PC-9 (cell line): ENCODE measurements around the gene ZMIZ1. TPM values are rescaled to one million over a fixed set of nuclear protein-coding genes. Genes with fewer than 3 reads are reported as not detected.

Experiments
- BruUV-seq: library from RNA; stranded (reverse); fragments of 400-500 nt; replicated peaks from 2 replicates; lab custom pipeline; 2021; lab: Mats Ljungman, UMichigan
- CTCF ChIA-PET: fragments of 300-600 bp; sonication (Branson Sonifier 250); formaldehyde crosslinking; loops from one replicate; lab custom pipeline; 2022; ENCODE audit warnings: antibody characterized with exemption; lab: Charles Lee
- POLR2A ChIA-PET: fragments of 300-600 bp; sonication (Branson Sonifier 250); formaldehyde crosslinking; loops from one replicate; lab custom pipeline; 2022; ENCODE audit warnings: antibody characterized with exemption; ENCODE audit not compliant: unreplicated experiment; lab: Charles Lee
- DNase-seq, 2 experiments: peaks; one replicate each; pipeline versions ENCODE4 v3.0.0 to v3.0.0-alpha.2; 2015 to 2022; ENCODE audit warnings: mixed read lengths in 1 of 2
- H2AFZ ChIP-seq: fragments of 200-600 bp; sonication (generic); 2 replicates; pipeline ENCODE4 v1.8.1; 2017; ENCODE audit warnings: antibody characterized with exemption
- H3F3A ChIP-seq: fragments of 200-600 bp; sonication (generic); 2 replicates; pipeline ENCODE4 v1.8.1; 2017; ENCODE audit warnings: antibody characterized with exemption, mild to moderate bottlenecking, low read depth; ENCODE audit not compliant: insufficient read depth
- H3K27ac ChIP-seq: fragments of 200-600 bp; sonication (generic); 2 replicates; pipeline ENCODE4 v1.6.1; 2016; ENCODE audit warnings: mixed run types
- H3K27me3 ChIP-seq: fragments of 200-600 bp; sonication (generic); 2 replicates; pipeline ENCODE4 v1.6.1; 2016; ENCODE audit warnings: low read depth, mixed run types; ENCODE audit not compliant: insufficient read depth
- H3K36me3 ChIP-seq: fragments of 200-600 bp; sonication (generic); 2 replicates; pipeline ENCODE4 v1.6.1; 2016; ENCODE audit warnings: low read depth, mixed run types
- H3K4me1 ChIP-seq: fragments of 200-600 bp; sonication (generic); replicated peaks from 2 replicates; pipeline ENCODE4 v1.6.1; 2016; ENCODE audit warnings: mixed run types; ENCODE audit not compliant: insufficient read depth
- H3K4me2 ChIP-seq: fragments of 200-600 bp; sonication (generic); 2 replicates; pipeline ENCODE4 v1.6.1; 2017; ENCODE audit warnings: mixed run types
- H3K4me3 ChIP-seq: fragments of 200-600 bp; sonication (generic); 2 replicates; pipeline ENCODE4 v1.6.1; 2016; ENCODE audit warnings: mixed run types
- H3K79me2 ChIP-seq: fragments of 200-600 bp; sonication (generic); 2 replicates; pipeline ENCODE4 v1.6.1; 2017; ENCODE audit warnings: low read depth, mixed run types
- H3K9me2 ChIP-seq: fragments of 200-600 bp; sonication (generic); 2 replicates; pipeline ENCODE4 v1.8.1; 2017; ENCODE audit warnings: mild to moderate bottlenecking; ENCODE audit not compliant: insufficient read depth
- H3K9me3 ChIP-seq: fragments of 200-600 bp; sonication (generic); 2 replicates; pipeline ENCODE4 v1.8.1; 2016; ENCODE audit warnings: low read depth; ENCODE audit not compliant: insufficient read depth
- H4K20me1 ChIP-seq: fragments of 200-600 bp; sonication (generic); 2 replicates; pipeline ENCODE4 v1.8.1; 2017; ENCODE audit not compliant: insufficient read depth
- CTCF ChIP-seq: fragments of 200-600 bp; sonication (generic); conservative IDR thresholded peaks from 2 replicates; pipeline ENCODE4 v1.6.1; 2017; ENCODE audit warnings: mixed run types, antibody characterized with exemption, mild to moderate bottlenecking, moderate library complexity
- EZH2 ChIP-seq: fragments of 200-600 bp; sonication (generic); IDR thresholded peaks from 2 replicates; pipeline ENCODE4 v1.8.0; 2017; ENCODE audit warnings: antibody characterized with exemption, low read depth
- intact Hi-C: fragments of 100-400 bp; cut with micrococcal nuclease; formaldehyde crosslinking; loops from one replicate; pipeline ENCODE4 v1.10.0; 2022; ENCODE audit not compliant: unreplicated experiment
- total RNA-seq: library from RNA; stranded (reverse); gene quantifications from 2 replicates; pipeline ENCODE4 v1.2.3, GENCODE V29; 2021

Gene ZMIZ1
- total RNA-seq, 1 experiment from 2014 or later, result 47.6 TPM

GRCh38 chr10:79044036-79044632 is 24.6 kb upstream of the ZMIZ1 start:
- no peaks in the 10 kb centered on the region for H3K9me2 ChIP-seq
- H3K36me3 ChIP-seq, result no peaks in the 10 kb centered on the region
- H3K27me3 ChIP-seq, result no peaks in the 10 kb centered on the region
- ChIA-PET CTCF (no interaction called here), POLR2A (no interaction called here)
- no peak overlapping the region for H3K4me3 ChIP-seq
- DNase-seq, result no peak
- no peaks in the 10 kb centered on the region for H3K79me2 ChIP-seq
- no peaks in the 10 kb centered on the region for H4K20me1 ChIP-seq
- no TSS peak for BruUV-seq
- H2AFZ ChIP-seq, result no peak overlapping the region
- no peaks in the 10 kb centered on the region for H3K9me3 ChIP-seq
- H3K4me1 ChIP-seq, result peaks cover 6% of the 10 kb centered on the region; the same call in 1 of the 2 replicates
- TF ChIP-seq EZH2, result no peak
- no peak for TF ChIP-seq CTCF
- 0 out of 2 replicates have a peak, but pooled peaks cover 3% of the 10 kb centered on the region for H3F3A ChIP-seq
- H3K27ac ChIP-seq, result no peak overlapping the region
- no peak overlapping the region for H3K4me2 ChIP-seq
- intact Hi-C loops, result no loop called here

- no TSS peak for BruUV-seq
- no peaks in the 10 kb centered on the region for H3K36me3 ChIP-seq
- POLR2A ChIA-PET, result no interaction called here
These were observed 23.9 kb upstream of the ZMIZ1 start for GRCh38 chr10:79044846-79045245.

GRCh38 chr10:79045566-79046175 is 23.1 kb upstream of the ZMIZ1 start:
- ChIA-PET CTCF (no interaction called here), POLR2A (no interaction called here)
- no peak overlapping the region for H3K4me3 ChIP-seq
- H3K36me3 ChIP-seq, result no peaks in the 10 kb centered on the region
- H4K20me1 ChIP-seq, result no peaks in the 10 kb centered on the region
- H2AFZ ChIP-seq, result no peak overlapping the region
- no TSS peak for BruUV-seq
- no peak overlapping the region for H3K27ac ChIP-seq
- intact Hi-C loops, result no loop called here
- no peak for TF ChIP-seq CTCF
- no peak for TF ChIP-seq EZH2
- H3K27me3 ChIP-seq, result no peaks in the 10 kb centered on the region
- no peaks in the 10 kb centered on the region for H3K9me2 ChIP-seq
- no peaks in the 10 kb centered on the region for H3K79me2 ChIP-seq
- no peak overlapping the region for H3K4me2 ChIP-seq
- H3F3A ChIP-seq, result 0 out of 2 replicates have a peak, but pooled peaks cover 3% of the 10 kb centered on the region
- peaks cover 7% of the 10 kb centered on the region; the same call in 1 of the 2 replicates for H3K4me1 ChIP-seq
- no peak for DNase-seq
- no peaks in the 10 kb centered on the region for H3K9me3 ChIP-seq

More at GRCh38 chr10:79044846-79045245, 23.9 kb upstream of the ZMIZ1 start:
- CTCF ChIA-PET, result no interaction called here
- Histone ChIP-seq H3K9me3 (no peaks in the 10 kb centered on the region), H4K20me1 (no peaks in the 10 kb centered on the region), H3K9me2 (no peaks in the 10 kb centered on the region), H3K4me3 (no peak overlapping the region), H3F3A (0 out of 2 replicates have a peak, but pooled peaks cover 3% of the 10 kb centered on the region), H3K27me3 (no peaks in the 10 kb centered on the region), H2AFZ (no peak overlapping the region), H3K27ac (no peak overlapping the region), H3K4me1 (peaks cover 6% of the 10 kb centered on the region; the same call in 1 of the 2 replicates), H3K4me2 (no peak overlapping the region), H3K79me2 (no peaks in the 10 kb centered on the region)
- DNase-seq, result no peak
- intact Hi-C loops, result no loop called here
- no peak for TF ChIP-seq EZH2
- no peak for TF ChIP-seq CTCF
